Cortex of kidney (tissue), 1 donor: ENCODE measurements around the gene TPM3.
"Not testable (repeated sequence)": the region's sequence is repeated elsewhere in the genome, so short reads cannot be mapped to it uniquely, and the experiment has no call there.

Experiments
- DNase-seq: peaks from one replicate; lab custom pipeline; 2025; lab: John Stamatoyannopoulos, UW

Gene TPM3

DNA sequence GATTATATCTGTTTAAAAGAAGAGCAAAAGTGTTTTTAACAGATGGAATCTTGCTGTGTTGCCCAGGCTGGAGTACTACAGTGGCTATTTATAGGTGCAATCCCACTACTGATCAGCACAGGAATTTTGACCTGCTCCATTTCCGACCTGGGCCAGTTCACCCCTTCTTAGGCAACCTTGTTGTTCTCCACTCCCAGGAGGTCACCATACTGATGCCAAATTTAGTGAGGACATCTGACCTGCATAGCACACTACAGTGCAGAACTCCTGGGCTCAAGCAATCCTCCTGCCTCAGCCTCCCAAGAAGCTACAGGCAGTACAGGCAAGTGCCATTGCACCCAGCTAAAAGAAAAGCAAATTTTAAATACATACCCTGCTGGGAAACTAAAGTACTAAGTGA is 25.7 kb downstream of the TPM3 start:
- DNase-seq = no peak

DNA sequence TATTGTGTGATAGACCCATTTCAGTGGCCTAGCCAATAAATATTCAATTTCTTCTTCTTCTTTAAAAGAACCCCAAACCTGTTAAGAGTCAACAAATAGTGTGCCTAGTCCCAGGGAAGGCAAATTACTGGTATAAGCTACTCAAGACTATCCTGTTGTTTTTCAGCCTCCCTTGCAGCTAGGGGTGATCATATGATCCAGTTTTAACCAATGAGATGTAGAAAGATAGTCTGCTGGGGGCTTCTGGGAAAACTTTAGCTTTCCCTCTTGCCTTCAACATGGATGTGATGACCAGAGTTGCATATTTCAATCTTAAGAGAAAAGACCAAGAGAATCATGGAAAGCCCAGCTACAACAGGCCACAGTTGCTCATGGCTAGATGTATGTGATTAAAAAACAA is 32.3 kb downstream of the TPM3 start:
- DNase-seq = no peak

DNA sequence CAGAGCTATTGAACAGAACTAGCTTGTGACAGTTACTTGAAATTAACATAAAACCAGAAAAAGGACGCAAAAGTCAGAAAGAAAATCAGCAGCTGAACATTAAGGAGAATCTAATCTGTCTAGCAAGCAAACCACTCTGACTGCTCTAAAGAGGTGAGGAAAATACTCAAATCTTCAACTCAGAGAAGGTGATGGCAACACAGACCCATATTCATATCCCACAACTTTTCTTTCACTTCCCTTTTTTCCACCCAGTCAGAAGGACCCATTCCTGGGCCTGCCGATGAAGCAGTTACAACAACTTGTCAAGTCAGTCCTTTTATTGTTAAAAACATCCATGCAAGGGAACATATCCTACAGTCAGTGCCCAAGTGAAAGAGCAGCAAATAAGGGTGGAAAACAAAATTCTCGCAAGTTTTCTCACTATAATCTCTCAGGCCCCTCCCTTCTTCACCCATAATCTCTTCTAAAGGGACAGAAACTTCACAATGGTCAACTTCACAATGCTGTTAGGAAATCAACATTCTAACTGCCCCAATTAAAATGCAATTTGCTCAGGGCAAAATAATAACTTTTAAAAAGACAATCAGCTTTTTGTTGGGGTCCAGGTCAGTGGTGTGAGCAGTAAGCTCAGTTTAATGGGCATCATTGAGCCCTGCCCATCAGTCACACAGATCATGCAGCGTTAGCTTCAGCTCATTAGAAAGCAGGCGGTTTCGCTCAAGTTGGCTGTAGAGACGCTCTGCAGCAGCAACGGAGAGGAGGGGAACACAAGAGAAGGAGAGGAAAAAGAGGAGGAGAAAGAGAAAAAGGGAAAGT is 33.4 kb downstream of the TPM3 start:
- no peak for DNase-seq

DNA sequence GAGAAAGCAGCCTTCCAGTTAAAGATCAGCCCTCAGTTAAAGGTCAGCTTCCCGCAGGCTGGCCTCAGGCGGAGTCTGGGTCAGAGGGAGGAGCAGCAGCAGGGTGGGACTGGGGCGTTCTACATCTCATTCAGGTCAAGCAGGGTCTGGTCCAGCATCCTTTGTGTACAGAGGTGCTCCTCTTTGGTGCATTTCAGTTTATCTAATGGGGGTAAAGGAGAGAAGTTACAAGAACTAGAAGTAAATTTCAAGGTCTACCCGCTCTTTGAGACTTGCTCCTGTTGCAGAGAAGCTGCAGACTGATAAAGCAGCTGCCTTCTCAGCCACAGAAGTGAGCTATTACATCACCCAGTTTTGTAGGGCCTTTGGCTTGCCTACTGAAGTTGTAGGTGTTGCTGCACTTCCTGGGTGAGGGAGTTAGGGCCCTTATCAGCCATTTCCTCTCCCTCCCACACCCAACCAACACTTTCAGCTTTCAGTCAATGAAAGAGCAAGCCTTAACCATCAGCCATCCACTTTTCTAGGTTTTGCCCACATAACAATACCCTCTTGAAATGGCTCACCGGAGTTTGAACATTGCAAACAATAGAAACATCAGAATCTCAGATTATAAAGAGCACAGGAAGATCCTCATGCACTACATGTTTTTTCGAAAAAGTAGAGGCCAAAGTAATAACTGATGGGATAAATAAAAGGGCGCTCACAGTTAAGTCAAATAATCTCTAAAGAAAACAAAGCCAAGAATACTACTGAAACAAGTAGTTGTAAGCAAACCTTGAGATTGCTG is 34.2 kb downstream of the TPM3 start:
- DNase-seq = no peak

DNA sequence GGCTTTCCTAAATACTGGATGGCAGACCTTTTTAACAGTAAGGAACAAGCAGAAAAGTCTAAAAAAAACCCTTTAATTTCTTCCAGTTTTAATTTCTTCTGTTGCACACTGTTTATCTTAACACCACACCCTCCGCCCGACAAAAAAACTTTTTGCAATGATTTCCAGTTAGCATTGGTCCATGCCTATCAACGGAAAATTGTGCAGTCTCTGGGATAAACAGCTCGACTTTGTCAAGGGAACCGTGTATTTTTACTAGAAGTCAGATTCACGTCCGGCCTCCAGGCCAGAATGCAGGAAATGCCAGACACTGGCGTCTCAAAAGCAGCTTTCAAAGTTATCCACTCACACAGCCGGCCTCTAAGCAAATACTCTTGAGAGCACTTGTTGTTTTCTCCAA is 36.6 kb downstream of the TPM3 start:
- no peak for DNase-seq

DNA sequence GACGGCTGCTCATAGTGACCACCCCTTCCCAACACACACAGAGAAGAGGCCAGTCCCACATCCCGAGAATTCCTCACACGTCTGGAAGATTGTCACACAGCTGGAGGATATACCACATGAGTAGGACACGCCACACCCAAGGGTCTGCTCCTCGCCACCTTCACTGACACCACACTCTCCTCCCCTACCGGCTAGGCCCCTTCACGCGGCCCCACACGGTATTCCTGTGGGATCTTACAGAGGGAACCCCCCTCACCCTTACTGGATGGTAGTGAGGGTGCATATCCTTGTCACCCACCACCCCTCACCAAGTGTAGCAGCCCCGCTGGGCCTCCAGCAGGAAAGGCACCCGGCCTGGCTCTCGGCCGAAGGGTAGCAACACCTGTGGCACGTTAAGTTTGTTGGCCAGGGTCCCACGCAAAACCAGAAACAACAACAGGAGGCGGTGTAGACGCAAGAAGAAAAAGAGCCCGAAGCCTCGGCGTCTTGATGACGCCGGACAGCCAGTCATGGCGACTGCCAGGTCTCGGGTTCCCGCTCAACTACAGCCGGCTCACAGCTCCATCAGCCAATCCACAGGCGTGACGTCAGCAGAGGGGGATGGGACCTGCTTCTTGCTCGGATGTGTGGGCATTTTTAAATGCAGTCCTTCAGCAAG is 37.2 kb downstream of the TPM3 start, which contains the start of gene NUP210L:
TSS of gene NUP210L (minus strand) at position 540 of the 658 bp plus-strand sequence.
- no peak for DNase-seq

DNA sequence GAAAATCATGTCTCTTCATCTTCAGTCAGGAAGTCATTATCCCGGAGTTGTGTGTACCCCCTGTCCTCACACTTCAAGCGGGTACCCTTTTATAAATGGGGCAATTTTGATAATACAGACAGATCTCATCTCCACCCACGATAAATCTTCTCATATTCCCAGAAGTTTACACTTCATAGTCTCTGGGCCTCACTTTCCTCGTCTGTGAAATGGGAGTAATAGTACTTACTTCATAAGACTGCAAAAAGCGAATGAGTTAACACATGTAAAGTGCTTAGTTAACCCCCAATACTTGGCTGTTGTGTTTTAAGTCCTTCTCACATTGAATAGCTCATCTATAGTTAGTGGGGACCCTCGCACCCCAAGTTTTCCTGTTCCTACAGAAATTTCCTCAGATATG is 37.8 kb downstream of the TPM3 start:
- DNase-seq = no peak

DNA sequence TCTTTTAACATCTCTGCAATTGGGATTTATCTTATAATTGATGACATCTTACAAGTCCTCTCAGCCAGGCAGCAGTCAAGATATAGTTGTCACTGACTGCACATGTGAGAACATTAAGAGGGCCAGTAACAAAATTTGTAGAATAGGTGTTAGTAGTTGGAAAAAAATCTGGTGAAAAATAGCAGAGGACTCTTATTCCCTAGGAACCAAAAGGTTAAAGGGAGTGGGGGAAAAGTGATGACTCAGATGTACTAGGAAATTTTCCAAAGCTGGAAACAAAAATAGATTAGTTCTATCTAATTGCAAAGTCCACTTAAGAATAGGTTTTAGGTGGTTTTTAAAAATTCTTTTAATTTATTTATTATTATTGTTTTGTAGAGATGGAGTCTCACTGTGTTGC is 40.6 kb downstream of the TPM3 start:
- no peak for DNase-seq

DNA sequence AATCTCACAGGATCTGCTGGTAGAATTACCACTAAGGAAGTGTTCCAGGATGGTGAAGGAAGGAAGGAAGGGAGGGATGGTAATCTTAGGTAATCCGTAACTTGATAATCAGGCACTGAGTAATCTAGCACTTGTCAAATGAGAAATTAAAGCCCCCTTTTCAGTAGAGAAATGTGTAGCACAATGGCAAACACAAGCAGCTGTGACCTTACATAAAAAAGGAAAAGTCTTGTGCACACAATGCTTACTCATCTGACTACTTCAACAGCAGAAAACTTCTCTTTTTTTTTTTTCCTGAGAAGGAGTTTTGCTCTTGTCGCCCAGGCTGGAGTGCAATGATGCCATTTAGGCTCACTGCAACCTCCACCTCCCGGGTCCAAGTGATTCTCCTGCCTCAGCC is 43.1 kb downstream of the TPM3 start:
- DNase-seq = no peak

DNA sequence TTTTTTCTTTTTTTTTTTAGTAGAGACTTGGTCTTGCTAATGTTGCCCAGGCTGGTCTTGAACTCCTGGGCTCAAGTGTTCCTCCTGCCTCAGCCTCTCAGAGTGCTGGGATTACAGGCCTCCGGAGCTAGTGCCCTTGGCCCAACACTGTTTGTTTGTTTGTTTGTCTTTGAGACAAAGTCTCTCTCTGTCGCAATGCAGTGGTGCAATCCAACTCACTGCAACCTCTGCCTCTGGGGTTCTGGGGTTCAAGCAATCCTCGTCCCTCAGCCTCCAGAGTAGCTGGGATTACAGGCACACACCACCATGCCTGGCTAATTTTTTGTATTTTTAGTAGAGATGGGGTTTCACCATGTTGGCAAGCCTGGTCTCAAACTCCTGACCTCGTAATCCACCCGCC is 44.4 kb downstream of the TPM3 start:
- not testable (repeated sequence) for DNase-seq

DNA sequence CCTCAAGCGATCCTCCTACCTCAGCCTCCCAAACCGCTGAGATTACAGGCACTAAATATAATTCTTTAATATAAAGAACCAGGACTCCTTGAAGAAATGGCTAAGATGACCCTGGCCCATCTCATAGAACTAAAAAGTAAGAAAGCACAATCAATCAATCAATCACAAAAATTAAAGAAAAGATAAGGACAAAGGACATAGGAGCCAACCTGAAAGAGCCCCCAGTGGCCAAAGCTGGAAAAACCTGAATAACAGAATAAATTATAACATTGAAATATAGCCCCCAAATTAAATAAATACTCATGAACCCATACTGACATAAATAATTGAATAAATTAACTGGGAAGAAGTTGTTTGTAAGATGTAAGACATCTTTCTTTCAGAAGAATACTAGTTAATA is 45.9 kb downstream of the TPM3 start:
- DNase-seq = no peak

DNA sequence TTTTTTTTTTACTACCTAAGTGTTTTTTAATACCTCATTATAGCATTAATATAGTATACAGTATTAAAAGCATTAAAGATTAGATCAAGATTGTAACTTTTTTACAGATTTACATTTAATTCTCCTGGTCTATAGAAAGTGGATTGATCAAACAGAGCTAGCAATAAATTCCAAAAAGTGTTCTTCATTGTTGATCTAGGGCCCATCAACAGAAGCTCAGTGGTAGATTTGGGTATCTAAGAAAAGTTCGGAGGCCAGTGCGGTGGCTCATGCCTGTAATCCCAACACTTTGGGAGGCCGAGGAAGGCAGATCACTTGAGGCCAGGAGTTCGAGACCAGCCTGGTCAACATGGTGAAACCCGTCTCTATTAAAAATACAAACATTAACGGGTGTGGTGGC is 49.5 kb downstream of the TPM3 start:
- no peak for DNase-seq

DNA sequence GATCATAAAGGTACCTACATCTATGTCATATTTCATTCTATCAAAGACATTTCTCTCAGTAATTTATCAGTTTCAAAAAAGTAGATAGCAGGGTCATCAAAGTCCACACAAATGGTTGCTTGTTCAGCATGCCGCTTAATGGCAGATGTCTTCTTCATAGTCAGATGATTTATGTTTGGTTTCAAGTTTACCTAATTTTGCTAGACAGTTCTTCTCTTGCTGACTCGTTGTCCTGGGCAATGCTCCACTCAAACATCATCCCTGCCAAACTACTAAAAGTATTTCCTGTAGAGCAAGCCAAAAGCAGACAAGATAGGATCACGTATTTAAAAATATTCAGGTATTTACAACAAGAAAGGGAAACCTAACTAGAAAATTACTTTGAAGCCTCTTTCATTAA is 50.7 kb downstream of the TPM3 start:
- no peak for DNase-seq

DNA sequence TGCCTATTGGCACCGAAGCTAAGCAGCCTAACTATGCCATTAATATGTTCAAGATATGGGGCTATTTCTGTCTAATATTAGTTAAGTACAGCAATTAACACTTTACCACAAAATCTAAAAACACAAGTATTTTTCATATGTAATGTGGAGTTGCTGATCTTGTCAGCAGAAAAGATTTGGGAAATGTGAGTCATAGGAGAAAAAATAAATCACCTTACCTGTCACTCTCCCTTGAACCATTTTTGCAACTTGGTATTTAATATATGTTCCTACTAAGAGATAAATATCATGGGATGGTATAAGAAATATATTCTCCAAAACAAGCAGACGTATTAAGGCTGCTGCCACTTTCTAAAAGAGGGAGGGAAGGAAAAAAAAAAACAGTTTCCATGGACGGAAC is 54.0 kb downstream of the TPM3 start:
- DNase-seq = no peak

DNA sequence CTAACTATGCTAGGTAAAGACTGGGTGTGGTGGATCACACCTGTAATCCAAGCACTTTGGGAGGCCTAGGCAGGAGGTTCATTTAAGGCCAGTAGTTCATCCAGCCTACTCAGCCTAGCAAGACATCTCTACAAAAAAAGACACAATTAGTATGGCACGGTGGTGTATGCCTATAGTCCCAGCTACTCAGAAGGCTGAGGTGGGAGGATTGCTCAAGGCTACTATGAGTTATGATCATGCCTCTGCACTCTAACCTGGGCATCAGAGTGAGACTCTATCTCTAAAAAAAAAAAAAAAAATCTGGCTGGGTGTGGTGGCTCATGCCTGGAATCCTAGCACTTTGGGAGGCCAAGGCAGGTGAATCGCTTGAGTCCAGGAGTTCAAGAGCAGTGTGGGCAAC is 58.6 kb downstream of the TPM3 start:
- DNase-seq = no peak

DNA sequence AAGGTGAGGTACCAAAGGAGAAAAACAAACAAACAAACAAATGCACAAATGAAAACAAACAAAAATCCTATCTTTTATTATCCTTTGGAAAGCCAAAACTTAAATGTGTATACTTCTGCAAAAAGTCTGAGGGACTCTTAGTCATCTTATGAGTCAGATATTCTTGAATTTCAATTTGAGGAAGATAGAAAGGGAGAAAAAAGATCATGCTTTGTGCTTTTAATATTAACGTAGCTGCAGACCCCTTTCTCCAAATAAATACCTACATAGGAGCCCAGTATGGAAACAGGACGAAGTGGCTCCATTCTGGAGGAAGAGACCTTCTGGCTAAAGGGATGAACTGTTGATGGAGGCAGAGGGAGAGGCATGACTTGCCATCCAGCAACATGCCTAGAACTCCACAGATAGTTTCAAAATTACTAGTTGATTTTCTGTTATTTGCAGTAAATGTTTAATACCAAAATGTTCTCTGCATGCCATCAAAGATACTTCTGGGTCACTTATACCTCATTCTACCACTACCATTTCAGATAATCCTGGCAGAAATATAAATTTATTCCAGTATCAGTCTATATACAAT is 62.4 kb downstream of the TPM3 start:
- DNase-seq = no peak

DNA sequence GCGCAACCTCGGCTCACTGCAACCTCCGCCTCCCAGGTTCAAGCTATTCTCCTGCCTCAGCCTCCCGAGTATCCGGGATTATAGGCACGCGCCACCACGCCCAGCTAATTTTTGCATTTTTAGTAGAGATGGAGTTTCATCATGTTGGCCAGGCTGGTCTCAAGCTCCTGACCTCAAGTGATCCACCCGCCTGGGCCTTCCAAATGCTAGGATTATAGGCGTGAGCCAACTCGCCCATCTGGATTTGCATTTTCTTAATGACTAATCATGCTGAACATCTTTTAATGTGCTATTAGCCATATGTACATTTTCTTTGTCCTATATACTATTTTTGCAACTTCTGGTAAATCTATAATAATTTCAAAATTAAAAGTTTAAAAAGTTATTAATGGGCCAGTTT is 68.7 kb downstream of the TPM3 start:
- DNase-seq = not testable (repeated sequence)

DNA sequence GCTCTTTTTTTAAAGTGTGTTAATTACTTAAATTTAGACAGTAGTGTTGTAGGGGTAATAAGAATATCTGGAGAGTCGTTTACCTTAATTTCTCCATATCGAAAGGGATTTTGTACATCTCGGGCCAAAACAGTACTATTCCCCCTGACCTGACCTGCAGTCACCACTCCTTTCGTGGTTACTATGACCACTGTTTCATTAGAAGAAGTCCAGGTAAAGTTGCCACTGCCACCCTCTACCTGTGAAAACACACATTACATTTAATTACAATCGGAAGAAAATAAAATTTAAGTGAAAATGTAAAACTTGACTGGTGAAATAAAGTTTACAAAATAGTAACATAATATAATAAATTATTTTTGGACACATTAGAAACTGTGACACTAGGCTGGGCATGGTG is 74.3 kb downstream of the TPM3 start:
- DNase-seq = no peak

DNA sequence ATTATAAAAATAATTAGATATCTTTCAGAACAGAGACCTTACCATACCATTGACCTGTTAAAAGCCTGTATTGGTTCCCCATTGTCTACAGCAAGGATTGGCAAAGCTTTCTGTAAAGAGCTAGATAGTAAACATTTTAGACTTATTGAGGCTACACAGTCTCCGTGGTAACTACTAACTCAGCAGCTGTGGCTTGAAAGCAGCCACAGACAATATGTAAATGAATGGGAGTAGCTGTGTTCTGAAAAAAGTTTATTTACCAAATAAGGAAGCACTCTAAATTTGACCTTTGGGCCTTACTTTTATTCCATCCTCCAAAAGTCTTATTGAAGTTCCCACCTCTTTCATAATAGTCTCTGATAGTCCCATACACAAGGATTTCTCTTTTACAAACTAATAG is 76.7 kb downstream of the TPM3 start:
- DNase-seq = no peak
